AG04449 (cell line): ENCODE measurements around the gene RPS15.

Source experiments
- CTCF ChIA-PET: fragments of 350-600 bp; formaldehyde crosslinking; extraction: SDS; loops from one replicate; lab custom pipeline; 2021; ENCODE audit warnings: antibody characterized with exemption; lab: Yijun Ruan, JAX
- POLR2A ChIA-PET: fragments of 400-600, 350-600 bp; formaldehyde crosslinking; extraction: SDS; loops from one replicate; lab custom pipeline; 2020; ENCODE audit warnings: antibody characterized with exemption, inconsistent platforms; lab: Yijun Ruan, JAX
- DNase-seq: peaks from one replicate; pipeline ENCODE4 v3.0.0-alpha.2; 2010; ENCODE audit warnings: low read depth, low spot score
- H3K4me3 ChIP-seq: 2 replicates; pipeline ENCODE4 v1.5.1; 2011; ENCODE audit warnings: low read depth, mild to moderate bottlenecking, control low read depth, low read length
- CTCF ChIP-seq: IDR thresholded peaks from one replicate; pipeline ENCODE4 v1.5.1; 2011; ENCODE audit warnings: mild to moderate bottlenecking, moderate library complexity, low read length, control low read depth, inconsistent platforms; ENCODE audit not compliant: insufficient read depth; ENCODE audit errors: missing control alignments

RPS15 gene

GRCh38 chr19:1431759-1432506 lies 6.3 kb upstream of the RPS15 start:
- DNase-seq: no peak
- H3K4me3 ChIP-seq: no peak overlapping the region
- POLR2A ChIA-PET: no interaction called here
- CTCF ChIA-PET: interaction anchor here (1.0 to 1.7 kb wide), 2 partner anchors 13 to 16 kb away, joined by 3 to 7 read pairs; no protein-coding TSS in a partner anchor
- no peak for TF ChIP-seq CTCF

- ChIA-PET POLR2A (no interaction called here), CTCF (interaction anchor here (1.0 to 1.7 kb wide), 4 partner anchors 8 to 16 kb away, joined by 3 to 7 read pairs (median 4); no protein-coding TSS in a partner anchor)
- no peak for DNase-seq
- H3K4me3 ChIP-seq: no peak overlapping the region
- TF ChIP-seq CTCF: no peak
Measured at GRCh38 chr19:1432507-1432887, 5.7 kb upstream of the RPS15 start.

GRCh38 chr19:1433119-1434039 lies 4.8 kb upstream of the RPS15 start:
- ChIA-PET CTCF (interaction anchor here (1.0 to 1.6 kb wide), 3 partner anchors 9 to 17 kb away, joined by 3 to 5 read pairs (median 4); no protein-coding TSS in a partner anchor), POLR2A (no interaction called here)
- no peak overlapping the region for H3K4me3 ChIP-seq
- no peak for DNase-seq
- no peak for TF ChIP-seq CTCF

GRCh38 chr19:1434040-1434366 lies 4.2 kb upstream of the RPS15 start:
- POLR2A ChIA-PET: no interaction called here
- DNase-seq: no peak
- CTCF ChIA-PET: interaction anchor here (0.8 to 1.6 kb wide), 2 partner anchors 11 to 80 kb away, joined by 3 to 5 read pairs; no protein-coding TSS in a partner anchor
- no peak overlapping the region for H3K4me3 ChIP-seq
- no peak for TF ChIP-seq CTCF

GRCh38 chr19:1434577-1435060 lies 3.6 kb upstream of the RPS15 start:
- no peak for TF ChIP-seq CTCF
- CTCF ChIA-PET: interaction anchor here (0.8 to 1.3 kb wide), 3 partner anchors 9 to 80 kb away, joined by 3 read pairs; no protein-coding TSS in a partner anchor
- no peak for DNase-seq
- POLR2A ChIA-PET: no interaction called here
- H3K4me3 ChIP-seq: no peak overlapping the region
